Sigmoid colon (tissue), 3 donors: ENCODE results near the gene ACOX3.

ENCODE experiments used
- POLR2A ChIP-seq, 2 donors: fragments of 450-650 bp; IDR thresholded peaks; one replicate each; pipeline ENCODE4 v1.6.1; 2016; ENCODE audit warnings: antibody characterized with exemption in 2 of 2, mild to moderate bottlenecking in 2 of 2, moderate library complexity in 2 of 2
- TF ChIP-seq, protein P1 (sequence below), 4 experiments: fragments of 450-650 bp in 3 of 4; fragments of 200-600 bp in 1 of 4; IDR thresholded peaks; one replicate each; pipeline ENCODE4 v1.5.1; 2016 to 2019; ENCODE audit warnings: antibody characterized with exemption in 4 of 4, mild to moderate bottlenecking in 3 of 4, moderate library complexity in 2 of 4

DNA sequence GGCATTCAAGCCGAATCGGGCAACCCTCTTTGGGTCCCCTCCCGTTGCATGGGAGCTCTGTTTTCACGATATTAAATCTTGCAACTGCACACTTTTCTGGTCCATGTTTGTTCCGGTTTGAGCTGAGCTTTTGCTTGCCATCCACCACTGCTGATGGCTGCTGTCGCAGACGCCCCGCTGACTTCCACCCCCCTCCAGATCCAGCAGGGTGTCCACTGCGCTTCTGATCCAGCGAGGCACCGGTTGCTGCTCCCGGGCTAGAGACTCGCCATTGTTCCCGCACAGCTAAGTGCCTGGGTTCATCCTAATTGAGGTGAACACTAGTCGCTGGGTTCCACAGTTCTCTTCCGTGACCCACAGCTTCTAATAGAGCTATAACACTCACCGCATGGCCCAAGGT, 13.3 kb downstream of the ACOX3 start:
- TF ChIP-seq, protein P1, sequence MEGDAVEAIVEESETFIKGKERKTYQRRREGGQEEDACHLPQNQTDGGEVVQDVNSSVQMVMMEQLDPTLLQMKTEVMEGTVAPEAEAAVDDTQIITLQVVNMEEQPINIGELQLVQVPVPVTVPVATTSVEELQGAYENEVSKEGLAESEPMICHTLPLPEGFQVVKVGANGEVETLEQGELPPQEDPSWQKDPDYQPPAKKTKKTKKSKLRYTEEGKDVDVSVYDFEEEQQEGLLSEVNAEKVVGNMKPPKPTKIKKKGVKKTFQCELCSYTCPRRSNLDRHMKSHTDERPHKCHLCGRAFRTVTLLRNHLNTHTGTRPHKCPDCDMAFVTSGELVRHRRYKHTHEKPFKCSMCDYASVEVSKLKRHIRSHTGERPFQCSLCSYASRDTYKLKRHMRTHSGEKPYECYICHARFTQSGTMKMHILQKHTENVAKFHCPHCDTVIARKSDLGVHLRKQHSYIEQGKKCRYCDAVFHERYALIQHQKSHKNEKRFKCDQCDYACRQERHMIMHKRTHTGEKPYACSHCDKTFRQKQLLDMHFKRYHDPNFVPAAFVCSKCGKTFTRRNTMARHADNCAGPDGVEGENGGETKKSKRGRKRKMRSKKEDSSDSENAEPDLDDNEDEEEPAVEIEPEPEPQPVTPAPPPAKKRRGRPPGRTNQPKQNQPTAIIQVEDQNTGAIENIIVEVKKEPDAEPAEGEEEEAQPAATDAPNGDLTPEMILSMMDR (IDR thresholded peaks at IDR 0.05), result no peak
- no peak for TF ChIP-seq POLR2A (IDR thresholded peaks at IDR 0.05)
